Activated CD4-positive, alpha-beta memory T cell treated with anti-CD3 and anti-CD28 coated beads for 36 hours (primary cell): ENCODE data around the gene HES6. TPM values are rescaled to one million over a fixed set of nuclear protein-coding genes. Genes with fewer than 3 reads are reported as not detected.

Experiments
- CTCF ChIA-PET: fragments of 350-600 bp; sonication (Branson Sonifier 250); formaldehyde crosslinking; loops from one replicate; lab custom pipeline; 2021; ENCODE audit warnings: antibody characterized with exemption, inconsistent platforms; lab: Charles Lee
- POLR2A ChIA-PET: fragments of 350-600 bp; sonication (Branson Sonifier 250); formaldehyde crosslinking; loops from one replicate; lab custom pipeline; 2021; ENCODE audit warnings: antibody characterized with exemption; lab: Charles Lee
- DNase-seq: peaks from one replicate; pipeline ENCODE4 v3.0.0-alpha.2; 2020
- H3K27ac Mint-ChIP-seq: one replicate; pipeline ENCODE4 v1.8.0; 2021; ENCODE audit warnings: mixed read lengths
- H3K27me3 Mint-ChIP-seq: one replicate; pipeline ENCODE4 v1.8.0; 2021; ENCODE audit warnings: mixed read lengths
- H3K36me3 Mint-ChIP-seq: one replicate; pipeline ENCODE4 v1.8.0; 2021; ENCODE audit warnings: mixed read lengths
- H3K4me1 Mint-ChIP-seq: one replicate; pipeline ENCODE4 v1.8.0; 2021; ENCODE audit warnings: low read depth, mixed read lengths
- H3K4me3 Mint-ChIP-seq: one replicate; pipeline ENCODE4 v1.8.0; 2021; ENCODE audit warnings: mild to moderate bottlenecking, mixed read lengths
- H3K9me3 Mint-ChIP-seq: one replicate; pipeline ENCODE4 v1.8.0; 2021; ENCODE audit warnings: mixed read lengths
- intact Hi-C: fragments of 100-400 bp; cut with micrococcal nuclease; formaldehyde crosslinking; loops from one replicate; pipeline ENCODE4 v1.15.1; 2023
- total RNA-seq, 2 experiments: library from RNA; stranded (reverse); gene quantifications; one replicate each; pipeline ENCODE4 v1.2.3, GENCODE V29; 2021

Gene HES6
- total RNA-seq, 2 experiments from 2014 or later = 3.1 to 3.3 TPM

DNA sequence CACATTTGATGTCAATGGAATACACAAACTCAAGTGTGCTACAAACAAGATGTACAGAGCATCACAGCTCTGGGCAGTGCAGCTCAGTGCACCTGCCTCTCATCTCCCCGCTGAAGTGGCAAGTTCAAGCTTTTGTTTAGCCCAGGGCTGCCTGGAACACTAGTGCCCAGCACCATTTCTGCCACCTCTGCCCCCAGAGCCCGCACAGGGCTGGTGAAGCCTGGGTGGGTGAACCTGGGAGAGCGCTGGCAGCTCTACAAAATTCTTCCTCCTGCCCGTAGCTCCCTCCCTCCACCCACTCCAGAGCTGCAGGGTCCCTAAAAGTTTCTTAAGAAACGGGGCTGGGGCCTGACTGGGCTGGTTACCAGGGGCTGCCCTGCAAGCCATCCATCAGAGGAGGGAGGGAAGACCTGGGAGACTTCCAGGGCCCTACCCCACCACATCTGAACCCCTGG, 1.5 kb downstream of the HES6 start:
- CTCF ChIA-PET = interaction anchor here (1.3 kb wide), 1 partner anchor 24 kb away, joined by 4 read pairs; no protein-coding TSS in a partner anchor

GRCh38 chr2:238237431-238238135, 2.3 kb downstream of the HES6 start:
- CTCF ChIA-PET = no interaction called here
- Mint-ChIP-seq H3K27ac (no peak overlapping the region), H3K4me1 (peaks cover 7% of the 10 kb centered on the region), H3K9me3 (no peaks in the 10 kb centered on the region), H3K36me3 (no peaks in the 10 kb centered on the region), H3K27me3 (peaks cover 23% of the 10 kb centered on the region), H3K4me3 (no peak overlapping the region)
- POLR2A ChIA-PET = no interaction called here
- no peak for DNase-seq
- intact Hi-C loops = loop anchor here (10.0 kb wide), 1 partner anchor 273 kb away; the partner anchor contains the start of gene UBE2F

More for the DNA sequence above, 1.5 kb downstream of the HES6 start:
- DNase-seq = no peak
- H3K4me3 Mint-ChIP-seq = peak overlapping the region; percentile 45
- H3K36me3 Mint-ChIP-seq = no peaks in the 10 kb centered on the region
- no peaks in the 10 kb centered on the region for H3K9me3 Mint-ChIP-seq
- POLR2A ChIA-PET = interaction anchor here (1.5 kb wide), 1 partner anchor 35 kb away, joined by 3 read pairs; no protein-coding TSS in a partner anchor
- no peak overlapping the region for H3K27ac Mint-ChIP-seq
- intact Hi-C loops = loop anchor here (10.0 kb wide), 1 partner anchor 274 kb away; the partner anchor contains the start of gene UBE2F
- H3K4me1 Mint-ChIP-seq = peaks cover 7% of the 10 kb centered on the region
- peaks cover 23% of the 10 kb centered on the region for H3K27me3 Mint-ChIP-seq

DNA sequence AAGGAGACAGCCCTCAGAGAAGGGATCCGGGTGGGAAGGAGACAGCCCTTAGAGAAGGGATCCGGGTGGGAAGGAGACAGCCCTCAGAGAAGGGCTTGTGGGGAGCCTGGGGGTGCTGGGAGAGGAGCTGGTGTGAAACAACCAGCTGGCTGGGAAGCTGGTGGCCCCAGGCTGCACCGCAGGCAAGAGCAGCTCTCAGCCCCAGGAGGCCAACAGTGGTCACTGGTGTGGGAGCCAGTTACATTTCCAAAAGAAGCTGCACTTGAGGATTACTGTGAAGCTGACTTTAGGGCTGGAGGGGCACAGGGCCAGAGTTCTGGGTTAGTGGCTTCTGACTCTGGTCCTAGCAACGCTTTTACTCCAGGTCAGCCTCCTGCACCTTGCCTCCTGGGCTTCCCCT, 3.3 kb downstream of the HES6 start:
- Mint-ChIP-seq H3K4me1 (peaks cover 12% of the 10 kb centered on the region), H3K36me3 (no peaks in the 10 kb centered on the region), H3K27me3 (peaks cover 23% of the 10 kb centered on the region), H3K4me3 (no peak overlapping the region), H3K9me3 (no peaks in the 10 kb centered on the region), H3K27ac (no peak overlapping the region)
- no peak for DNase-seq
- intact Hi-C loops = loop anchor here (10.0 kb wide), 1 partner anchor 272 kb away; the partner anchor contains the start of gene UBE2F
- CTCF ChIA-PET = interaction anchor here (0.7 kb wide), 2 partner anchors 29 to 36 kb away, joined by 3 to 4 read pairs; no protein-coding TSS in a partner anchor
- POLR2A ChIA-PET = no interaction called here

- H3K4me1 Mint-ChIP-seq = peaks cover 15% of the 10 kb centered on the region
- H3K4me3 Mint-ChIP-seq = no peak overlapping the region
- intact Hi-C loops = loop anchor here (10.0 kb wide), 1 partner anchor 271 kb away; the partner anchor contains the start of gene UBE2F
- no peak for DNase-seq
- CTCF ChIA-PET = interaction anchor here (1.5 kb wide), 1 partner anchor 14 kb away, joined by 4 read pairs; no protein-coding TSS in a partner anchor
- H3K27me3 Mint-ChIP-seq = peaks cover 23% of the 10 kb centered on the region
- no peak overlapping the region for H3K27ac Mint-ChIP-seq
- POLR2A ChIA-PET = no interaction called here
- H3K9me3 Mint-ChIP-seq = no peaks in the 10 kb centered on the region
- H3K36me3 Mint-ChIP-seq = no peaks in the 10 kb centered on the region
Measured at GRCh38 chr2:238235856-238236255, 4.0 kb downstream of the HES6 start.

- ChIA-PET CTCF (interaction anchor here (1.5 kb wide), 1 partner anchor 13 kb away, joined by 4 read pairs; no protein-coding TSS in a partner anchor), POLR2A (no interaction called here)
- H3K9me3 Mint-ChIP-seq = no peaks in the 10 kb centered on the region
- H3K36me3 Mint-ChIP-seq = no peaks in the 10 kb centered on the region
- H3K27me3 Mint-ChIP-seq = peaks cover 27% of the 10 kb centered on the region
- intact Hi-C loops = loop anchor here (10.0 kb wide), 1 partner anchor 271 kb away; the partner anchor contains the start of gene UBE2F
- H3K27ac Mint-ChIP-seq = no peak overlapping the region
- DNase-seq = no peak
- peaks cover 19% of the 10 kb centered on the region for H3K4me1 Mint-ChIP-seq
- H3K4me3 Mint-ChIP-seq = peak overlapping the region; percentile 56
Measured at GRCh38 chr2:238235331-238235732, 4.5 kb downstream of the HES6 start.

DNA sequence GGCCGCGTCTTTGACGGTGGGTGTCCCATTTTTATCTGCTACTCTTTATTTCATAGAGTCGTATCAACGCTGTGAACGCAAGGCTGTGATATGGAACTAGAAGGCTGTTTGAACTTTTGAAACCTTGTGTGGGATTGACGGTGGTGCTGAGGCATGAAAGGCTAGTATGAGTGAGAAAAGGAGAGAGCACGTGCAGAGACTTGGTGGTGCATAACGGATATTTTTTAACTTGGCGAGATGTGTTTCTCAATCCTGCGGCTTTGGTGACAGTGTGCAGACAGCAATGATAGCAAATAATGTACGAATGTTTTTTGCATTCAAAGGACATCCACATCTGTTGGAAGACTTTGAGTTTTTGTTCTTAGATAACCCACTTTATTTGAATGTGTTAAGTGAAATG, 6.2 kb downstream of the HES6 start:
- peaks cover 26% of the 10 kb centered on the region for H3K27me3 Mint-ChIP-seq
- POLR2A ChIA-PET = no interaction called here
- peaks cover 17% of the 10 kb centered on the region for H3K4me1 Mint-ChIP-seq
- CTCF ChIA-PET = no interaction called here
- H3K36me3 Mint-ChIP-seq = no peaks in the 10 kb centered on the region
- H3K27ac Mint-ChIP-seq = no peak overlapping the region
- no peaks in the 10 kb centered on the region for H3K9me3 Mint-ChIP-seq
- no peak for DNase-seq
- intact Hi-C loops = loop anchor here (10.0 kb wide), 1 partner anchor 269 kb away; the partner anchor contains the start of gene UBE2F
- H3K4me3 Mint-ChIP-seq = peak overlapping the region; percentile 21

- H3K27me3 Mint-ChIP-seq = peaks cover 22% of the 10 kb centered on the region
- ChIA-PET POLR2A (no interaction called here), CTCF (interaction anchor here (0.8 to 1.1 kb wide), 2 partner anchors 30 to 32 kb away, joined by 3 to 5 read pairs; no protein-coding TSS in a partner anchor)
- no peak overlapping the region for H3K27ac Mint-ChIP-seq
- H3K4me1 Mint-ChIP-seq = peaks cover 17% of the 10 kb centered on the region
- H3K9me3 Mint-ChIP-seq = no peaks in the 10 kb centered on the region
- H3K4me3 Mint-ChIP-seq = peak overlapping the region; percentile 64
- H3K36me3 Mint-ChIP-seq = no peaks in the 10 kb centered on the region
- DNase-seq = no peak
- intact Hi-C loops = loop anchor here (10.0 kb wide), 1 partner anchor 267 kb away; the partner anchor contains the start of gene UBE2F
Measured at GRCh38 chr2:238231809-238232208, 8.0 kb downstream of the HES6 start.

GRCh38 chr2:238231251-238231793, 8.5 kb downstream of the HES6 start:
- Mint-ChIP-seq H3K4me3 (peak overlapping the region; percentile 64), H3K9me3 (no peaks in the 10 kb centered on the region), H3K27me3 (peaks cover 22% of the 10 kb centered on the region), H3K4me1 (peaks cover 17% of the 10 kb centered on the region), H3K36me3 (no peaks in the 10 kb centered on the region), H3K27ac (no peak overlapping the region)
- ChIA-PET CTCF (interaction anchor here (0.8 to 1.1 kb wide), 3 partner anchors 29 to 373 kb away, joined by 3 to 5 read pairs (median 3); no protein-coding TSS in a partner anchor), POLR2A (no interaction called here)
- DNase-seq = peak; percentile 84
- intact Hi-C loops = loop anchor here (10.0 kb wide), 1 partner anchor 267 kb away; the partner anchor contains the start of gene UBE2F

- ChIA-PET CTCF (interaction anchor here (0.9 to 1.1 kb wide), 2 partner anchors 33 to 372 kb away, joined by 3 to 5 read pairs; no protein-coding TSS in a partner anchor), POLR2A (no interaction called here)
- H3K36me3 Mint-ChIP-seq = no peaks in the 10 kb centered on the region
- intact Hi-C loops = loop anchor here (10.0 kb wide), 1 partner anchor 266 kb away; the partner anchor contains the start of gene UBE2F
- peaks cover 17% of the 10 kb centered on the region for H3K4me1 Mint-ChIP-seq
- H3K27me3 Mint-ChIP-seq = peaks cover 17% of the 10 kb centered on the region
- no peaks in the 10 kb centered on the region for H3K9me3 Mint-ChIP-seq
- H3K27ac Mint-ChIP-seq = no peak overlapping the region
- DNase-seq = no peak
- H3K4me3 Mint-ChIP-seq = peak overlapping the region; percentile 51
Measured at GRCh38 chr2:238230699-238231098, 9.1 kb downstream of the HES6 start.

GRCh38 chr2:238228700-238229099, 11.1 kb downstream of the HES6 start:
- H3K27me3 Mint-ChIP-seq = peaks cover 7% of the 10 kb centered on the region
- no peaks in the 10 kb centered on the region for H3K36me3 Mint-ChIP-seq
- DNase-seq = no peak
- no peaks in the 10 kb centered on the region for H3K9me3 Mint-ChIP-seq
- intact Hi-C loops = no loop called here
- no peak overlapping the region for H3K4me3 Mint-ChIP-seq
- POLR2A ChIA-PET = no interaction called here
- peaks cover 13% of the 10 kb centered on the region for H3K4me1 Mint-ChIP-seq
- CTCF ChIA-PET = no interaction called here
- H3K27ac Mint-ChIP-seq = no peak overlapping the region

DNA sequence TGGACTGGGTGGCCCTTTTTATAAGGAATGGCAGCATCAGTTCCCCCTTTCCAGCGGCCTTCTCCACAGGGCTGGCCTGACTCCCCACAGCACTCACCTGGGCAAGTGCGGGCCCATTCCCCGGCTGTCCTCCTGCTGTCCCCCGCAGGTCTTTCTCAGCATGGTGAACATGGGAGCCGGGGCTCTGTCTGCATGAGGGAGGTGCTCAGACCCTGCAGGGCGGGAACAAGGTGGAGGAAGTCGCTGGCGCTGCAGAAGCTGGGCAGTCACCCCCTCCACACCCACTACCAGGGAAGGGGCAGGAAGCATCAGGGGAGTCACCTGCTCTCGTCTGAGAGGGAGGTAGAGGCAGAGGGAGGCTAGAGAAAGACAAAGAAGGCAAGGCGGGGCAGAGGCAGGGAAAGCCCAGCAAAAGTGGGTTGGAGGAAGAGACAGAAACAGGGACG, 12.2 kb downstream of the HES6 start:
- CTCF ChIA-PET = no interaction called here
- peaks cover 5% of the 10 kb centered on the region for H3K27me3 Mint-ChIP-seq
- no peak overlapping the region for H3K4me3 Mint-ChIP-seq
- no peak for DNase-seq
- intact Hi-C loops = no loop called here
- no peaks in the 10 kb centered on the region for H3K9me3 Mint-ChIP-seq
- POLR2A ChIA-PET = no interaction called here
- H3K27ac Mint-ChIP-seq = no peak overlapping the region
- no peaks in the 10 kb centered on the region for H3K36me3 Mint-ChIP-seq
- peaks cover 13% of the 10 kb centered on the region for H3K4me1 Mint-ChIP-seq
